HepG2 (cell line): ENCODE results near the gene CTDNEP1. TPM values are rescaled to one million over a fixed set of nuclear protein-coding genes. Genes with fewer than 3 reads are reported as not detected.

Experiments
- AHR ChIP-seq: IDR thresholded peaks from 2 replicates; pipeline ENCODE4 v1.6.1; 2018; ENCODE audit warnings: missing genetic modification reagents, missing compliant biosample characterization
- ARID2 ChIP-seq: sonication (generic); formaldehyde crosslinking; IDR thresholded peaks from 2 replicates; pipeline ENCODE4 v1.8.1; 2022; ENCODE audit warnings: mild to moderate bottlenecking, missing genetic modification reagents, borderline replicate concordance
- ATM ChIP-seq: fragments of 450-650 bp; IDR thresholded peaks from 2 replicates; pipeline ENCODE4 v1.7.1; 2017; ENCODE audit warnings: mild to moderate bottlenecking, borderline replicate concordance
- CBX2 ChIP-seq, 2 experiments: fragments of 200-600 bp in 1 of 2; sonication (generic); formaldehyde crosslinking in 1 of 2; IDR thresholded peaks; 2 replicates each; pipeline versions ENCODE4 v1.7.0 to v1.8.1; 2018 to 2022; ENCODE audit warnings: low read depth in 2 of 2, low read length in 1 of 2, mild to moderate bottlenecking in 1 of 2, missing genetic modification reagents in 1 of 2
- DNMT3B ChIP-seq: conservative IDR thresholded peaks from 2 replicates; pipeline ENCODE4 v1.6.1; 2016; ENCODE audit warnings: missing biosample characterization, control low read depth
- EP300 ChIP-seq, 3 experiments: sonication (generic) in 1 of 3; formaldehyde crosslinking in 1 of 3; IDR thresholded peaks; 2 replicates each; pipeline versions ENCODE4 v1.5.1 to v1.6.1; 2011 to 2020; ENCODE audit warnings: low read depth in 2 of 3, low read length in 2 of 3, borderline replicate concordance in 1 of 3, improper control_type of control experiment in 1 of 3, mild to moderate bottlenecking in 1 of 3, missing genetic modification reagents in 1 of 3, moderate library complexity in 1 of 3
- FOXP1 ChIP-seq, 2 experiments: fragments of 450-650 bp in 1 of 2; IDR thresholded peaks; 2 replicates each; pipeline ENCODE4 v1.6.1; 2017 to 2018; ENCODE audit warnings: antibody characterized with exemption in 1 of 2
- HNF4A ChIP-seq: sonication (generic); formaldehyde crosslinking; IDR thresholded peaks from 2 replicates; pipeline ENCODE4 v1.4.0; 2020; ENCODE audit warnings: missing genetic modification reagents
- JARID2 ChIP-seq: sonication (generic); formaldehyde crosslinking; IDR thresholded peaks from 2 replicates; pipeline ENCODE4 v1.8.1; 2023; ENCODE audit warnings: missing genetic modification reagents, inconsistent platforms; ENCODE audit not compliant: insufficient replicate concordance
- MEF2D ChIP-seq: sonication (generic); formaldehyde crosslinking; IDR thresholded peaks from 2 replicates; pipeline ENCODE4 v1.5.1; 2020; ENCODE audit warnings: mild to moderate bottlenecking, missing genetic modification reagents
- MXD4 ChIP-seq: IDR thresholded peaks from 2 replicates; pipeline ENCODE4 v1.6.1; 2016; ENCODE audit warnings: mild to moderate bottlenecking, missing biosample characterization, missing genetic modification reagents
- SIX1 ChIP-seq: sonication (generic); formaldehyde crosslinking; IDR thresholded peaks from 2 replicates; pipeline ENCODE4 v1.4.0; 2020; ENCODE audit warnings: missing genetic modification reagents, borderline replicate concordance
- STAG1 ChIP-seq: sonication (generic); formaldehyde crosslinking; IDR thresholded peaks from 2 replicates; pipeline ENCODE4 v1.4.0; 2020; ENCODE audit warnings: missing genetic modification reagents
- ZBTB26 ChIP-seq: IDR thresholded peaks from 2 replicates; pipeline ENCODE4 v1.6.1; 2016; ENCODE audit warnings: missing compliant biosample characterization, missing genetic modification reagents, borderline replicate concordance
- ZGPAT ChIP-seq: IDR thresholded peaks from 2 replicates; pipeline ENCODE4 v1.6.1; 2016; ENCODE audit warnings: mild to moderate bottlenecking
- ZNF142 ChIP-seq: sonication (generic); formaldehyde crosslinking; IDR thresholded peaks from 2 replicates; pipeline ENCODE4 v1.4.0; 2020; ENCODE audit warnings: missing genetic modification reagents
- ZNF160 ChIP-seq: sonication (generic); formaldehyde crosslinking; IDR thresholded peaks from 2 replicates; pipeline ENCODE4 v1.8.0; 2022; ENCODE audit warnings: mild to moderate bottlenecking, inconsistent platforms, missing genetic modification reagents
- ZNF556 ChIP-seq: sonication (generic); formaldehyde crosslinking; IDR thresholded peaks from 2 replicates; pipeline ENCODE4 v1.4.0; 2020; ENCODE audit warnings: mild to moderate bottlenecking, missing genetic modification reagents, borderline replicate concordance
- ZNF589 ChIP-seq: sonication (generic); formaldehyde crosslinking; conservative IDR thresholded peaks from 2 replicates; pipeline ENCODE4 v1.8.0; 2022; ENCODE audit warnings: mild to moderate bottlenecking, moderate library complexity, missing genetic modification reagents
- ZNF615 ChIP-seq: sonication (generic); formaldehyde crosslinking; IDR thresholded peaks from 2 replicates; pipeline ENCODE4 v1.5.0; 2020; ENCODE audit warnings: mild to moderate bottlenecking, missing genetic modification reagents, borderline replicate concordance
- ZNF652 ChIP-seq: IDR thresholded peaks from 2 replicates; pipeline ENCODE4 v1.6.1; 2016; ENCODE audit warnings: low read depth, borderline replicate concordance
- ZSCAN9 ChIP-seq: IDR thresholded peaks from 2 replicates; pipeline ENCODE4 v1.6.1; 2016; ENCODE audit warnings: borderline replicate concordance
- polyA plus RNA-seq, 8 experiments: library from polyadenylated mRNA; depleted of rRNA in 3 of 8; stranded (reverse) in 7 of 8; unstranded in 1 of 8; fragments of >200 nt; fragmentation: Illumina TruSeq in 4 of 8; extraction: Trizol in 4 of 8; gene quantifications; 2 replicates each; pipeline versions ENCODE4 v1.2.1 to v1.2.3, GENCODE V29; 2011 to 2016; ENCODE audit warnings: low read depth in 4 of 8, missing spikeins in 1 of 8, mixed read lengths in 1 of 8; ENCODE audit not compliant: insufficient read depth in 1 of 8
- total RNA-seq, 5 experiments: library from RNA; depleted of rRNA; stranded (reverse); fragments of >200 nt; fragmentation: Illumina TruSeq; extraction: Trizol; gene quantifications; 2 replicates each; pipeline ENCODE4 v1.2.3, GENCODE V29; 2016; ENCODE audit warnings: low read depth in 1 of 5

The CTDNEP1 gene
- total and polyA plus RNA-seq, 2 of the 13 experiments (the other 11 are each of a cell fraction or from before 2014, with no cell fraction given), result 19.8 to 118 TPM

- TF ChIP-seq CBX2 (IDR thresholded peaks at IDR 0.05; ENCODE audit: low read depth, low read length), result no peak
- TF ChIP-seq CBX2 (CRISPR knock-in tag; IDR thresholded peaks at IDR 0.05; ENCODE audit: low read depth), result no peak
- TF ChIP-seq HNF4A, result no peak; the same call in 1 of the 2 replicates
- no peak for TF ChIP-seq ZNF160 (CRISPR knock-in tag)
- TF ChIP-seq JARID2 (CRISPR knock-in tag), result no peak
- no peak for TF ChIP-seq MEF2D (CRISPR knock-in tag)
- TF ChIP-seq STAG1, result peak; percentile 56
- TF ChIP-seq AHR (CRISPR knock-in tag), result no peak
- TF ChIP-seq ZNF142 (CRISPR knock-in tag), result no peak
- TF ChIP-seq ZNF615 (CRISPR knock-in tag), result no peak
- no peak for TF ChIP-seq ZNF589 (CRISPR knock-in tag)
- no peak for TF ChIP-seq ZNF652 (CRISPR knock-in tag)
- TF ChIP-seq ZSCAN9 (CRISPR knock-in tag), result no peak
- no peak for TF ChIP-seq EP300 (IDR thresholded peaks at IDR 0.05; ENCODE audit: low read depth in 2 of 2, low read length in 2 of 2)
- TF ChIP-seq EP300 (CRISPR knock-in tag; IDR thresholded peaks at IDR 0.05; ENCODE audit: borderline replicate concordance), result no peak
- TF ChIP-seq FOXP1 (IDR thresholded peaks at IDR 0.05), result no peak
- TF ChIP-seq FOXP1 (CRISPR knock-in tag; IDR thresholded peaks at IDR 0.05), result no peak
- TF ChIP-seq ATM, result no peak
- no peak for TF ChIP-seq MXD4 (CRISPR knock-in tag)
- no peak for TF ChIP-seq DNMT3B (CRISPR knock-in tag)
- TF ChIP-seq ARID2 (CRISPR knock-in tag), result peak; percentile 44; the same call in 1 of the 2 replicates
- no peak for TF ChIP-seq ZNF556
- no peak for TF ChIP-seq ZGPAT (CRISPR knock-in tag)
- no peak for TF ChIP-seq ZBTB26
- TF ChIP-seq SIX1 (CRISPR knock-in tag), result no peak
Observed at GRCh38 chr17:7220593-7221277, 30.8 kb downstream of the CTDNEP1 start (continued).
